ENCODE data around the gene SLC39A2. TPM values are rescaled to one million over a fixed set of nuclear protein-coding genes. Genes with fewer than 3 reads are reported as not detected.

Gene SLC39A2
- polyA plus RNA-seq, 3 donors: not detected

DNA sequence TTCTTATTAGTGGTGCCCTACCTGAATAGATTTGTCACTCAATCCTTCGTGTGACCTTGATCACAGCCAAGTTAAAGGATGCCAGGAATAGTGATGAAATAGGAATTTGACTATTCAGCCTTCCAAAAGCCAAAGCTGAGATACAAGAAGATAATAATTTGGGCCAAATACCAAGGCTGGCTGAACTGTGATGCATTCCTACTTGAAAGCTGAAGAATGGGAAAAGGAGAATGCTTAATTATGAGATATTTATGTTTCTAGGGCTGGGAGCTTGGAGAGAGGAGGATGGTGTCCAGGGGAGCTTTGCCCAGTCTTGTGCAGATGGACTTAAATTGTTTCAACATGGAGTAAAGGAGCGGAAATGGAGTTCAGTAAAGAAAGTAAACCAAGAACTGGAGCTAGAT, 48.3 kb downstream of the SLC39A2 start:
- no peak overlapping the region for H3K4me3 Mint-ChIP-seq
- H3K27ac Mint-ChIP-seq: no peak overlapping the region
- Histone ChIP-seq H3K27me3 (ENCODE audit: control insufficient read depth in 2 of 2, insufficient read depth in 2 of 2, low read length in 2 of 2) (peaks cover 2 to 54% of the 10 kb centered on the region in 2 donors), H3K79me2 (ENCODE audit: insufficient read depth, low read length) (no peaks in the 10 kb centered on the region), H3K9me3 (replicated peaks in 1 of 2; ENCODE audit: control insufficient read depth in 1 of 2, insufficient read depth in 1 of 2, low read length in 2 of 2) (no peaks in the 10 kb centered on the region), H3K4me3 (replicated peaks in 1 of 3; ENCODE audit: low read depth in 2 of 3, low read length in 3 of 3) (no peak overlapping the region), H3K27ac (ENCODE audit: low read depth in 1 of 2, low read length in 2 of 2) (no peak overlapping the region), H4K20me1 (ENCODE audit: insufficient read depth, low read length) (no peaks in the 10 kb centered on the region), H3K36me3 (replicated peaks in 1 of 2; ENCODE audit: control insufficient read depth in 1 of 2, insufficient read depth in 2 of 2, low read length in 2 of 2) (no peaks in the 10 kb centered on the region), H3K4me1 (ENCODE audit: control insufficient read depth in 1 of 2, insufficient read depth in 2 of 2, low read length in 2 of 2) (peaks cover 0 to 9% of the 10 kb centered on the region in 2 donors), H3K4me2 (replicated peaks; ENCODE audit: extremely low read depth, low read length, poor library complexity, severe bottlenecking) (no peak overlapping the region), H2AFZ (ENCODE audit: insufficient read depth, low read depth, low read length, poor library complexity, severe bottlenecking) (no peak overlapping the region), H3K9ac (ENCODE audit: insufficient read depth, low read length, poor library complexity, severe bottlenecking) (no peak overlapping the region)
- peaks cover 7% of the 10 kb centered on the region for H3K4me1 Mint-ChIP-seq
- no peaks in the 10 kb centered on the region for H3K9me3 Mint-ChIP-seq
- H3K36me3 Mint-ChIP-seq: no peaks in the 10 kb centered on the region
- intact Hi-C loops (cut with micrococcal nuclease): no loop called here
- peaks cover 10 to 13% (median 12%) of the 10 kb centered on the region in 3 donors for H3K27me3 Mint-ChIP-seq (ENCODE audit: low read depth in 3 of 3)
- 100% methylated on average over 1 of the region's 2 CpGs for WGBS (ENCODE audit: insufficient coverage)
- TF ChIP-seq, protein P1, sequence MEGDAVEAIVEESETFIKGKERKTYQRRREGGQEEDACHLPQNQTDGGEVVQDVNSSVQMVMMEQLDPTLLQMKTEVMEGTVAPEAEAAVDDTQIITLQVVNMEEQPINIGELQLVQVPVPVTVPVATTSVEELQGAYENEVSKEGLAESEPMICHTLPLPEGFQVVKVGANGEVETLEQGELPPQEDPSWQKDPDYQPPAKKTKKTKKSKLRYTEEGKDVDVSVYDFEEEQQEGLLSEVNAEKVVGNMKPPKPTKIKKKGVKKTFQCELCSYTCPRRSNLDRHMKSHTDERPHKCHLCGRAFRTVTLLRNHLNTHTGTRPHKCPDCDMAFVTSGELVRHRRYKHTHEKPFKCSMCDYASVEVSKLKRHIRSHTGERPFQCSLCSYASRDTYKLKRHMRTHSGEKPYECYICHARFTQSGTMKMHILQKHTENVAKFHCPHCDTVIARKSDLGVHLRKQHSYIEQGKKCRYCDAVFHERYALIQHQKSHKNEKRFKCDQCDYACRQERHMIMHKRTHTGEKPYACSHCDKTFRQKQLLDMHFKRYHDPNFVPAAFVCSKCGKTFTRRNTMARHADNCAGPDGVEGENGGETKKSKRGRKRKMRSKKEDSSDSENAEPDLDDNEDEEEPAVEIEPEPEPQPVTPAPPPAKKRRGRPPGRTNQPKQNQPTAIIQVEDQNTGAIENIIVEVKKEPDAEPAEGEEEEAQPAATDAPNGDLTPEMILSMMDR (IDR thresholded peaks at IDR 0.05): no peak
- no peak for DNase-seq

DNA sequence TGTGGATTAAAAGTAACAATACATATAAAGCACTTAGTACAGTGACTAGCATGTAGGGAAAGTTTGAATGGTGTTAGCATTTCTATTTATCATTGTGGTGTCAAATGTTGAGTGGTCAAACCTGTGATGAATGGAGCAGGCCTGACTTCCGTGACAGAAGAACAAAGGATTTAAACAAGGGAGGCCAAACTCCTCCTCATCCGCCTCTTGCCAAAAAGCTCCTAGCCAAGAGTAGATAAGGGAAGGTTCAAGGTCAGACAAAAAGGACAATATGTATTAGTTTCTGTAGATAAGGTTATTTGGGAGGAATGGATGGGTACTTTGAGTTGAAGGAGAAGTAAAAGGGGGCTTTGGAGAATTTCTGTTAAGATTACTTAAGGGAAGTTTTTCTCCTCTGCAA, 49.5 kb downstream of the SLC39A2 start:
- Histone ChIP-seq H3K27ac (ENCODE audit: low read depth in 1 of 2, low read length in 2 of 2) (no peak overlapping the region), H3K9me3 (replicated peaks in 1 of 2; ENCODE audit: control insufficient read depth in 1 of 2, insufficient read depth in 1 of 2, low read length in 2 of 2) (no peaks in the 10 kb centered on the region), H3K79me2 (ENCODE audit: insufficient read depth, low read length) (no peaks in the 10 kb centered on the region), H3K36me3 (replicated peaks in 1 of 2; ENCODE audit: control insufficient read depth in 1 of 2, insufficient read depth in 2 of 2, low read length in 2 of 2) (no peaks in the 10 kb centered on the region), H3K4me3 (replicated peaks in 1 of 3; ENCODE audit: low read depth in 2 of 3, low read length in 3 of 3) (no peak overlapping the region), H3K27me3 (ENCODE audit: control insufficient read depth in 2 of 2, insufficient read depth in 2 of 2, low read length in 2 of 2) (peaks cover 2 to 46% of the 10 kb centered on the region in 2 donors), H3K9ac (ENCODE audit: insufficient read depth, low read length, poor library complexity, severe bottlenecking) (no peak overlapping the region), H2AFZ (ENCODE audit: insufficient read depth, low read depth, low read length, poor library complexity, severe bottlenecking) (no peak overlapping the region), H4K20me1 (ENCODE audit: insufficient read depth, low read length) (no peaks in the 10 kb centered on the region), H3K4me2 (replicated peaks; ENCODE audit: extremely low read depth, low read length, poor library complexity, severe bottlenecking) (no peak overlapping the region), H3K4me1 (ENCODE audit: control insufficient read depth in 1 of 2, insufficient read depth in 2 of 2, low read length in 2 of 2) (peaks cover 0 to 9% of the 10 kb centered on the region in 2 donors)
- Mint-ChIP-seq H3K9me3 (no peaks in the 10 kb centered on the region), H3K4me3 (no peak overlapping the region), H3K4me1 (peaks cover 7% of the 10 kb centered on the region), H3K27ac (no peak overlapping the region), H3K36me3 (no peaks in the 10 kb centered on the region), H3K27me3 (ENCODE audit: low read depth in 3 of 3) (peaks cover 10 to 12% (median 10%) of the 10 kb centered on the region in 3 donors)
- DNase-seq: no peak
- intact Hi-C loops (cut with micrococcal nuclease): no loop called here
- WGBS (ENCODE audit: insufficient coverage): no CpG with 5 or more reads among the region's 2 CpGs
- TF ChIP-seq, protein P1 (IDR thresholded peaks at IDR 0.05): no peak
